Measurements from ENCODE around the gene ANGPTL8.

DNA sequence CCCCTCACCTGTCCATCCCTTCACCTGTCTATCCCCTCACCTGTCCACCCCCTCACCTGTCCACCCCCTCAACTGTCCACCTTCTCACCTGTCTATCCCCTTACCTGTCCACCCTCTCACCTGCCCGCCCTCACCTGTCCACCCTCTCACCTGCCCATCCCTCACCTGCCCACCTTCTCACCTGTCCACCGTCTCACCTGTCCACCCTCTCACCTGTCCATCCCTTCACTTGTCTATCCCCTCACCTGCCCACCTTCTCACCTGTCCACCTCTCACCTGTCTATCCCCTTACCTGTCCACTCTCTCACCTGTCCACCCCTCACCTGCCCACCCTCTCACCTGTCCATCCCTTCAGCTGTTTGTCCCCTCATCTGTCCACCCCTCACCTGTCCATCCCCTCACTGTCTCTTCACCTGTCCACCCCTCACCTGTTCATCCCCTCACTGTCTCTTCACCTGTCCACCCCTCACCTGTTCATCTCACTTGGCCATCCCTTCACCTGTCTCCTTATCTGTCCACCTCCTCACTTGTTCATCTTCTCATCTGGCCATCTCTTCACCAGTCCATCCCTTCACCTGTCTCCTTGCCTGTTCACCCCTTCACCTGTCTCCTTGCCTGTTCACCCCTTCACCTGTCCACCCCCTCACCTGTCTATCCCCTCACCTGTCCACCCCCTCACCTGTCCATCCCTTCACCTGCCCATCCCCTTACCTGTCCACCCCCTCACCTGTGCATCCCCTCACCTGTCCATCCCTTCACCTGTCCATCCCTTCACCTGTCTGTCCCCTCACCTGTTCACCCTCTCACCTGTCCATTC, 29.4 kb upstream of the ANGPTL8 start:
- TF ChIP-seq POLR2AphosphoS5 (IDR thresholded peaks at IDR 0.05) (no peak), POLR2A (IDR thresholded peaks at IDR 0.05) (no peak)
- TF ChIP-seq, protein P1, sequence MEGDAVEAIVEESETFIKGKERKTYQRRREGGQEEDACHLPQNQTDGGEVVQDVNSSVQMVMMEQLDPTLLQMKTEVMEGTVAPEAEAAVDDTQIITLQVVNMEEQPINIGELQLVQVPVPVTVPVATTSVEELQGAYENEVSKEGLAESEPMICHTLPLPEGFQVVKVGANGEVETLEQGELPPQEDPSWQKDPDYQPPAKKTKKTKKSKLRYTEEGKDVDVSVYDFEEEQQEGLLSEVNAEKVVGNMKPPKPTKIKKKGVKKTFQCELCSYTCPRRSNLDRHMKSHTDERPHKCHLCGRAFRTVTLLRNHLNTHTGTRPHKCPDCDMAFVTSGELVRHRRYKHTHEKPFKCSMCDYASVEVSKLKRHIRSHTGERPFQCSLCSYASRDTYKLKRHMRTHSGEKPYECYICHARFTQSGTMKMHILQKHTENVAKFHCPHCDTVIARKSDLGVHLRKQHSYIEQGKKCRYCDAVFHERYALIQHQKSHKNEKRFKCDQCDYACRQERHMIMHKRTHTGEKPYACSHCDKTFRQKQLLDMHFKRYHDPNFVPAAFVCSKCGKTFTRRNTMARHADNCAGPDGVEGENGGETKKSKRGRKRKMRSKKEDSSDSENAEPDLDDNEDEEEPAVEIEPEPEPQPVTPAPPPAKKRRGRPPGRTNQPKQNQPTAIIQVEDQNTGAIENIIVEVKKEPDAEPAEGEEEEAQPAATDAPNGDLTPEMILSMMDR (IDR thresholded peaks at IDR 0.05) = no peak
